ENCODE data around the gene IQGAP3.
"Not testable (repeated sequence)": the region's sequence is repeated elsewhere in the genome, so short reads cannot be mapped to it uniquely, and the experiment has no call there.

Gene IQGAP3, protein sequence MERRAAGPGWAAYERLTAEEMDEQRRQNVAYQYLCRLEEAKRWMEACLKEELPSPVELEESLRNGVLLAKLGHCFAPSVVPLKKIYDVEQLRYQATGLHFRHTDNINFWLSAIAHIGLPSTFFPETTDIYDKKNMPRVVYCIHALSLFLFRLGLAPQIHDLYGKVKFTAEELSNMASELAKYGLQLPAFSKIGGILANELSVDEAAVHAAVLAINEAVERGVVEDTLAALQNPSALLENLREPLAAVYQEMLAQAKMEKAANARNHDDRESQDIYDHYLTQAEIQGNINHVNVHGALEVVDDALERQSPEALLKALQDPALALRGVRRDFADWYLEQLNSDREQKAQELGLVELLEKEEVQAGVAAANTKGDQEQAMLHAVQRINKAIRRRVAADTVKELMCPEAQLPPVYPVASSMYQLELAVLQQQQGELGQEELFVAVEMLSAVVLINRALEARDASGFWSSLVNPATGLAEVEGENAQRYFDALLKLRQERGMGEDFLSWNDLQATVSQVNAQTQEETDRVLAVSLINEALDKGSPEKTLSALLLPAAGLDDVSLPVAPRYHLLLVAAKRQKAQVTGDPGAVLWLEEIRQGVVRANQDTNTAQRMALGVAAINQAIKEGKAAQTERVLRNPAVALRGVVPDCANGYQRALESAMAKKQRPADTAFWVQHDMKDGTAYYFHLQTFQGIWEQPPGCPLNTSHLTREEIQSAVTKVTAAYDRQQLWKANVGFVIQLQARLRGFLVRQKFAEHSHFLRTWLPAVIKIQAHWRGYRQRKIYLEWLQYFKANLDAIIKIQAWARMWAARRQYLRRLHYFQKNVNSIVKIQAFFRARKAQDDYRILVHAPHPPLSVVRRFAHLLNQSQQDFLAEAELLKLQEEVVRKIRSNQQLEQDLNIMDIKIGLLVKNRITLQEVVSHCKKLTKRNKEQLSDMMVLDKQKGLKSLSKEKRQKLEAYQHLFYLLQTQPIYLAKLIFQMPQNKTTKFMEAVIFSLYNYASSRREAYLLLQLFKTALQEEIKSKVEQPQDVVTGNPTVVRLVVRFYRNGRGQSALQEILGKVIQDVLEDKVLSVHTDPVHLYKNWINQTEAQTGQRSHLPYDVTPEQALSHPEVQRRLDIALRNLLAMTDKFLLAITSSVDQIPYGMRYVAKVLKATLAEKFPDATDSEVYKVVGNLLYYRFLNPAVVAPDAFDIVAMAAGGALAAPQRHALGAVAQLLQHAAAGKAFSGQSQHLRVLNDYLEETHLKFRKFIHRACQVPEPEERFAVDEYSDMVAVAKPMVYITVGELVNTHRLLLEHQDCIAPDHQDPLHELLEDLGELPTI (N-terminal part only)

DNA sequence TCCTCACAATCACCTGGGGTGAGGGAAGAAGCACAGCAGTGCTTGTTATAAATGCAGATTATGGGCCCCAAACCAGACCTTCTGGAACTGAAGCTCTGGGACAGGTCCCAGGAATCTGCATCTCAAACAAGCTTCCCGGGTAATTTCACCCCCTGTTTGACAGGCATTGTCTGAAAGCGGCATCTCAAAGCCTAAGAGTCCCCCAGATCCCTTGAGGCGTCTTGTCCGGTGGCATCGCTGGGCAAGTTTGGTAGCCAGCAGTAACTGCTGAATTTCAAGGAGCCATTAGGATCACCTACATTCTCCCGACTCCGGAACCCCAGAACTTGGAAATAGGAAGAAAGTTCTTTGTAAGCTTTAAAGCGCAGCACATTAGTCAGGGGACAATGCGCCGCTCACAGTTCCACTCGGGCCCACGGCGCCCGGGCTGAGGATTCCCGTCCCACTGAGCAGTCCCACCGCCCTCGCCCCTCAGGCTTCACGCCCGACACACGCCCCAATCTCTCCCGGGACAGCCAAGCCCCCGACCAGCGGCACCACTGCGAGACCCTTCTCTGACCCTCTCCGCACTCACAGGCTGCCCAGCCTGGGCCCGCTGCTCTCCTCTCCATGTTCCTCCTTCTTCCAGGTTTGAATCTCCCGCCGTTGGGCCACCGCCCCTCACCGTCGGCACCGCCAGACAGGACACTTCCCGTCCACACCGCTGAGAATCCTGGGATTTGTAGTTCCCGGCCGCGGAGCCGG lies at the start of gene IQGAP3:
IQGAP3 (minus strand) TSS at position 647 of the 744 bp plus-strand sequence; CDS start at position 611, 36 bp downstream.
- DNase-seq (ENCODE audit: low read depth in 1 of 2, low spot score in 1 of 2) = peak; percentile 93 to 98
- in situ Hi-C loops (cut with HindIII; ENCODE audit: low pct_unique_long_range_greater_than_20kb, low sequenced_read_pairs) = no loop called here
- TF ChIP-seq JUND (IDR thresholded peaks at IDR 0.05; ENCODE audit: low read depth) = no peak

GRCh38 chr1:156619582-156619955 lies 47.2 kb upstream of the IQGAP3 start:
- DNase-seq (ENCODE audit: low read depth in 1 of 2, low spot score in 1 of 2) = no peak
- no peak for TF ChIP-seq JUND (IDR thresholded peaks at IDR 0.05; ENCODE audit: low read depth)
- in situ Hi-C loops (cut with HindIII; ENCODE audit: low pct_unique_long_range_greater_than_20kb, low sequenced_read_pairs) = no loop called here

GRCh38 chr1:156618853-156619581 lies 46.7 kb upstream of the IQGAP3 start, which contains the start of gene HAPLN2:
Gene HAPLN2, plus strand, starts transcription at chr1:156619415. Its CDS starts 4,076 bp downstream, at chr1:156623491.
- no peak for TF ChIP-seq JUND (IDR thresholded peaks at IDR 0.05; ENCODE audit: low read depth)
- peak in 1 of 2 experiments; percentile 65 for DNase-seq (ENCODE audit: low read depth in 1 of 2, low spot score in 1 of 2)
- in situ Hi-C loops (cut with HindIII; ENCODE audit: low pct_unique_long_range_greater_than_20kb, low sequenced_read_pairs) = no loop called here

DNA sequence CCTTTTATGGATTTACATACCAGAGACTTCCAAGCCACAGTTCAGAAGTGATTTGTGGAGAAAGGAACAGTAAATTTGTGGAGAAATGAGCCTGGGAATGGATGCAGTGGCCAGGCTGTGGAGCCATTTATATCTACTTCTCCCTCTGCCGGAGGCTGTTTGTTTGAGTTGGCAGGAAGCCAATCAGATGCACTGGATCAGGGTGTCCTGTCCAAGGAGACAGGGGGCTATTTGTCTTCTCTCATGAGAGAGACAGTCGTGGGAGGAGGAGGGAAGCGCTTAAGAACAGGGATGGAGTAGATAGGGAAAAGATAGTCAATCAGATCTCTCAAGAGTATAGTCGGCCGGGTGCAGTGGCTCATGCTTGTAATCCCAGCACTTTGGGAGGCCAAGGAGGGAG lies 44.1 kb upstream of the IQGAP3 start:
- in situ Hi-C loops (cut with HindIII; ENCODE audit: low pct_unique_long_range_greater_than_20kb, low sequenced_read_pairs) = no loop called here
- no peak; the same call in 1 of the 2 replicates for TF ChIP-seq JUND (IDR thresholded peaks at IDR 0.05; ENCODE audit: low read depth)
- peak in 1 of 2 experiments; percentile 84 for DNase-seq (ENCODE audit: low read depth in 1 of 2, low spot score in 1 of 2)

DNA sequence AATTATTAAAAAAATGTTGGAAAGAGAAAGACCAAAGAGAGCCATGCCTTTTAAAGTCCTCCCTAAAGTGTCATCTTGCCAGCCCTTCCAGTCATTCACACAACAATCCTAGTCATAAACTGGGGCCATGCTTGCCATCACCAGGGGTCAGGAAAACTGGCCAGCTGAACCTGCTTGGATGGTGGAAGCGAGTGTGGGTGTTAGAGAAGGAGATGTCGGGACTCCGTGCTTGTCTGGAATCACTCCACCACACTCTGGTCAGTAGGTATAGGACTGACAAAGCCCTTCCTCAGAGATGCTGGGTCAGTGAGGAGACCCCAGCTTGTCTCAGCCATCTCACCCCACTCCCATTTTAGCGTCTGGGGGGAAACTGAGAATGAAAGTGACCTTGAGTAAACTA lies 43.6 kb upstream of the IQGAP3 start:
- in situ Hi-C loops (cut with HindIII; ENCODE audit: low pct_unique_long_range_greater_than_20kb, low sequenced_read_pairs) = no loop called here
- TF ChIP-seq JUND (IDR thresholded peaks at IDR 0.05; ENCODE audit: low read depth) = no peak
- DNase-seq (ENCODE audit: low read depth in 1 of 2, low spot score in 1 of 2) = peak in 1 of 2 experiments; percentile 48

GRCh38 chr1:156612666-156613065 lies 40.3 kb upstream of the IQGAP3 start:
- in situ Hi-C loops (cut with HindIII; ENCODE audit: low pct_unique_long_range_greater_than_20kb, low sequenced_read_pairs) = no loop called here

GRCh38 chr1:156610072-156610471 lies 37.7 kb upstream of the IQGAP3 start:
- in situ Hi-C loops (cut with HindIII; ENCODE audit: low pct_unique_long_range_greater_than_20kb, low sequenced_read_pairs); DNase-seq (ENCODE audit: low read depth in 1 of 2, low spot score in 1 of 2): not testable (repeated sequence)

More at GRCh38 chr1:156612666-156613065, 40.3 kb upstream of the IQGAP3 start:
- TF ChIP-seq JUND (IDR thresholded peaks at IDR 0.05; ENCODE audit: low read depth) = no peak
- no peak for DNase-seq (ENCODE audit: low read depth in 1 of 2, low spot score in 1 of 2)

DNA sequence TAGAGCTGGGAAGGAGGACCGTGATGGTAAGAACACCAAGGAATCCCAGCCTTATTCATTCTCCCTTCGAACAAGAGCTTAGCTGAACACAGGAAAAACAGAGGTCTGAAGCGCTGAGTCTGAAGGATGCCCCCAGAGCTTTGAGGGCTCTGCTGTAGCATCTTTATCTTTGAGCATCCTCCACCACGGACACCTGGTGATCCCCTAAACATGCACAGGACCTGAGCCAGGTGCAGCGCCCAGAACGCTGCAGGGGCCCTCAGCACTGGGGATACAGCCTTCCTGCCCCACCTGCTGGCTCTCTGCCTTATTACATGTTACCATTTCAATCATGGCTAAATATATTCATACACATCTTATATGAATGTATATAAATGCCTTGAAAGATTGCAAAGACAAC lies 36.6 kb upstream of the IQGAP3 start:
- in situ Hi-C loops (cut with HindIII; ENCODE audit: low pct_unique_long_range_greater_than_20kb, low sequenced_read_pairs) = no loop called here
- TF ChIP-seq JUND (IDR thresholded peaks at IDR 0.05; ENCODE audit: low read depth) = no peak
- peak in 1 of 2 experiments; percentile 70 for DNase-seq (ENCODE audit: low read depth in 1 of 2, low spot score in 1 of 2)

DNA sequence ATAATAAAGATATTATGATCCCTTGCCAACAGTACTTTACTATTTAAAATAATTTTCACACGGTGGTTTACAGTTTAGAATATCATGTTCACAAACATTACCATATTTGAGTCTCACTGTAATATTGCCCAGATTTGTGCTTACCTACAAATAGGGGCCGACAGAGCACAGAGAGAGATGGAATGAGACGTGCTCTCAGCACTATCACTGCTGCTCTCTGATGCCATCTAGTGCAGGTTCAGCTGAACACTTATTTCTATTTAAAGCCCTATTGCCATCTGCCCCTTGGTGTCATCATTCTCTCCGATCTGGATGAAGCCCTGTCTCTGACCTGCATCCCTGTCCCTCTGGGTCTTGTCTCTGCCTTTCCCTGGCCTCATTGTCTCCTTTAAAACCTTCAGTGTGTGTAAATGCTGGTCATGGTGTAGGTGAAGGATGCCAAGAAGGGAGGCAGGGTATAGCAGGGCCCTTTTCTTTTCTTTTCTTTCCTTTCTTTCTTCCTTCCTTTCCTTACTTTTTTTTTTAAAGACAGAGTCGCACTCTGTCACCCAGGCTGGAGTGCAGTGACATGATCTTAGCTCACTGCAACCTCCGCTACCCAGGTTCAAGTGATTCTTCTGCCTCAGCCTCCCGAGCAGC lies 35.8 kb upstream of the IQGAP3 start:
- in situ Hi-C loops (cut with HindIII; ENCODE audit: low pct_unique_long_range_greater_than_20kb, low sequenced_read_pairs) = no loop called here
- no peak for TF ChIP-seq JUND (IDR thresholded peaks at IDR 0.05; ENCODE audit: low read depth)
- peak; percentile 47 to 82 for DNase-seq (ENCODE audit: low read depth in 1 of 2, low spot score in 1 of 2)

GRCh38 chr1:156607344-156607743 lies 35.0 kb upstream of the IQGAP3 start:
- in situ Hi-C loops (cut with HindIII; ENCODE audit: low pct_unique_long_range_greater_than_20kb, low sequenced_read_pairs) = not testable (repeated sequence)

More at GRCh38 chr1:156607344-156607743, 35.0 kb upstream of the IQGAP3 start:
- not testable (repeated sequence) for DNase-seq (ENCODE audit: low read depth in 1 of 2, low spot score in 1 of 2)

All from T47D (cell line).